GM21576 (cell line): ENCODE data around the gene CTIF.

ENCODE experiments used
- ATAC-seq: cut with Tn5 transposase; IDR thresholded peaks from one replicate; pipeline ENCODE4 v1.9.1; 2021; ENCODE audit warnings: mild to moderate bottlenecking, moderate library complexity; ENCODE audit not compliant: unreplicated experiment

Gene CTIF

GRCh38 chr18:48872234-48873145 is 333.7 kb downstream of the CTIF start:
- ATAC-seq = no peak

GRCh38 chr18:48874233-48874632 is 335.4 kb downstream of the CTIF start:
- ATAC-seq = no peak

GRCh38 chr18:48874701-48875162 is 335.9 kb downstream of the CTIF start:
- ATAC-seq = no peak

- no peak for ATAC-seq
Observed at GRCh38 chr18:48875314-48875941, 336.6 kb downstream of the CTIF start.

- no peak for ATAC-seq
Observed at GRCh38 chr18:48875942-48876511, 337.2 kb downstream of the CTIF start.

- no peak for ATAC-seq
Observed at GRCh38 chr18:48876590-48876989, 337.8 kb downstream of the CTIF start.

- no peak for ATAC-seq
Observed at GRCh38 chr18:48877941-48878340, 339.1 kb downstream of the CTIF start.

GRCh38 chr18:48878471-48878870 is 339.6 kb downstream of the CTIF start:
- no peak for ATAC-seq

- ATAC-seq = no peak
Observed at GRCh38 chr18:48879008-48879431, 340.2 kb downstream of the CTIF start.

- ATAC-seq = no peak
Observed at GRCh38 chr18:48880931-48881330, 342.1 kb downstream of the CTIF start.

- ATAC-seq = no peak
Observed at GRCh38 chr18:48882379-48882778, 343.5 kb downstream of the CTIF start.

GRCh38 chr18:48884306-48884705 is 345.5 kb downstream of the CTIF start:
- no peak for ATAC-seq

GRCh38 chr18:48884771-48885170 is 345.9 kb downstream of the CTIF start:
- no peak for ATAC-seq

- no peak for ATAC-seq
Observed at GRCh38 chr18:48885266-48885923, 346.6 kb downstream of the CTIF start.

GRCh38 chr18:48885924-48886400 is 347.1 kb downstream of the CTIF start:
- ATAC-seq = no peak

- ATAC-seq = no peak
Observed at GRCh38 chr18:48886520-48887293, 347.9 kb downstream of the CTIF start.

GRCh38 chr18:48887294-48887904 is 348.6 kb downstream of the CTIF start:
- no peak for ATAC-seq

GRCh38 chr18:48887905-48888772 is 349.3 kb downstream of the CTIF start:
- no peak for ATAC-seq

GRCh38 chr18:48888773-48889080 is 349.9 kb downstream of the CTIF start:
- ATAC-seq = no peak
